Neural cell (in vitro differentiated cells): ENCODE measurements around the gene INTS11. TPM values are rescaled to one million over a fixed set of nuclear protein-coding genes. Genes with fewer than 3 reads are reported as not detected.

Experiments
- H2AFZ ChIP-seq: fragments of 200-600, 300-800 bp; sonication (generic), shearing (Covaris generic); 2 replicates; pipeline ENCODE4 v1.6.0; 2014; ENCODE audit warnings: low read depth, mild to moderate bottlenecking, antibody characterized with exemption, low read length, moderate library complexity
- H3F3A ChIP-seq: fragments of 200-600 bp; shearing (Covaris generic); 2 replicates; pipeline ENCODE4 v1.6.1; 2016; ENCODE audit warnings: mild to moderate bottlenecking, moderate library complexity, mixed read lengths, antibody characterized with exemption, low read length; ENCODE audit not compliant: insufficient read depth, poor library complexity, severe bottlenecking
- H3K27ac ChIP-seq: fragments of 200-600, 300-800 bp; sonication (generic), shearing (Covaris generic); 2 replicates; pipeline ENCODE4 v1.5.1; 2014; ENCODE audit warnings: mild to moderate bottlenecking, low read length, moderate library complexity
- H3K27me3 ChIP-seq: fragments of 300-800, 200-600 bp; sonication (generic), shearing (Covaris generic); 2 replicates; pipeline ENCODE4 v1.6.0; 2014; ENCODE audit warnings: mild to moderate bottlenecking, low read depth, low read length, moderate library complexity; ENCODE audit not compliant: insufficient read depth
- H3K36me3 ChIP-seq: fragments of 300-800, 200-600 bp; sonication (generic), shearing (Covaris generic); 2 replicates; pipeline ENCODE4 v1.5.1; 2014; ENCODE audit warnings: mild to moderate bottlenecking, antibody characterized with exemption, low read length, moderate library complexity; ENCODE audit not compliant: insufficient read depth
- H3K4me2 ChIP-seq: fragments of 300-800, 200-600 bp; sonication (generic), shearing (Covaris generic); 2 replicates; pipeline ENCODE4 v1.6.0; 2014; ENCODE audit warnings: mild to moderate bottlenecking, low read length
- H3K4me3 ChIP-seq: fragments of 300-800, 200-600 bp; sonication (generic), shearing (Covaris generic); 2 replicates; pipeline ENCODE4 v1.5.1; 2014; ENCODE audit warnings: mild to moderate bottlenecking, low read length, moderate library complexity
- H3K79me2 ChIP-seq: fragments of 200-600 bp; shearing (Covaris generic); replicated peaks from 2 replicates; pipeline ENCODE4 v1.6.0; 2014; ENCODE audit warnings: mild to moderate bottlenecking, low read length, moderate library complexity; ENCODE audit not compliant: insufficient read depth
- H3K9ac ChIP-seq: fragments of 300-800, 200-600 bp; sonication (generic), shearing (Covaris generic); 2 replicates; pipeline ENCODE4 v1.6.1; 2016; ENCODE audit warnings: mild to moderate bottlenecking, low read length, mixed read lengths
- H3K9me2 ChIP-seq: fragments of 200-600 bp; shearing (Covaris generic); 2 replicates; pipeline ENCODE4 v1.6.1; 2016; ENCODE audit warnings: mild to moderate bottlenecking, low read length, mixed read lengths; ENCODE audit not compliant: insufficient read depth
- H3K9me3 ChIP-seq: fragments of 200-600, 300-800 bp; sonication (generic), shearing (Covaris generic); 2 replicates; pipeline ENCODE4 v1.6.1; 2016; ENCODE audit warnings: mild to moderate bottlenecking, mixed run types, low read length, moderate library complexity, mixed read lengths
- H4K20me1 ChIP-seq: fragments of 200-600 bp; shearing (Covaris generic); 2 replicates; pipeline ENCODE4 v1.6.1; 2016; ENCODE audit warnings: mild to moderate bottlenecking, mixed run types; ENCODE audit not compliant: insufficient read depth
- CTCF ChIP-seq: fragments of 450-650 bp; IDR thresholded peaks from 2 replicates; pipeline ENCODE4 v1.5.1; 2014; ENCODE audit warnings: antibody characterized with exemption, mild to moderate bottlenecking, moderate library complexity; ENCODE audit not compliant: poor library complexity, severe bottlenecking
- EP300 ChIP-seq: fragments of 450-650 bp; conservative IDR thresholded peaks from 2 replicates; pipeline ENCODE4 v1.6.1; 2014; ENCODE audit warnings: antibody characterized with exemption, mild to moderate bottlenecking, moderate library complexity; ENCODE audit not compliant: poor library complexity, severe bottlenecking
- EZH2 ChIP-seq: fragments of 200-600, 300-800 bp; shearing (Covaris generic), sonication (generic); IDR thresholded peaks from 2 replicates; pipeline ENCODE4 v1.6.1; 2014; ENCODE audit warnings: antibody characterized with exemption, low read length, borderline replicate concordance, mild to moderate bottlenecking; ENCODE audit not compliant: insufficient read depth, poor library complexity, severe bottlenecking
- MXI1 ChIP-seq: fragments of 450-650 bp; conservative IDR thresholded peaks from 2 replicates; pipeline ENCODE4 v1.6.1; 2014; ENCODE audit warnings: antibody characterized with exemption, mild to moderate bottlenecking; ENCODE audit not compliant: poor library complexity, severe bottlenecking
- POLR2AphosphoS5 ChIP-seq: IDR thresholded peaks from 2 replicates; pipeline ENCODE4 v1.6.1; 2012
- RAD21 ChIP-seq: fragments of 450-650 bp; conservative IDR thresholded peaks from 2 replicates; pipeline ENCODE4 v1.6.1; 2014; ENCODE audit warnings: antibody characterized with exemption, mild to moderate bottlenecking, moderate library complexity
- REST ChIP-seq: IDR thresholded peaks from 2 replicates; pipeline ENCODE4 v1.6.1; 2012; ENCODE audit warnings: borderline replicate concordance
- SMC3 ChIP-seq: fragments of 450-650 bp; conservative IDR thresholded peaks from 2 replicates; pipeline ENCODE4 v1.6.1; 2014; ENCODE audit warnings: antibody characterized with exemption, mild to moderate bottlenecking, moderate library complexity; ENCODE audit not compliant: poor library complexity
- TAF1 ChIP-seq: IDR thresholded peaks from 2 replicates; pipeline ENCODE4 v1.6.1; 2012; ENCODE audit warnings: low read depth
- polyA plus RNA-seq: library from polyadenylated mRNA; depleted of rRNA; stranded (reverse); fragments of >200 nt; gene quantifications from 2 replicates; pipeline ENCODE4 v1.2.3, GENCODE V29; 2014

INTS11 gene
- polyA plus RNA-seq, 1 donor from 2014 or later, result 131 TPM

GRCh38 chr1:1302951-1303509, 21.4 kb downstream of the INTS11 start:
- Histone ChIP-seq H3K9me3 (no peaks in the 10 kb centered on the region), H3K36me3 (no peaks in the 10 kb centered on the region), H3K27me3 (no peaks in the 10 kb centered on the region), H3K79me2 (peaks cover 36% of the 10 kb centered on the region), H3K9me2 (no peaks in the 10 kb centered on the region), H4K20me1 (peaks cover 2% of the 10 kb centered on the region), H3K27ac (no peak overlapping the region), H3K4me3 (no peak overlapping the region), H3F3A (no peaks in the 10 kb centered on the region), H2AFZ (no peak overlapping the region), H3K9ac (no peak overlapping the region), H3K4me2 (no peak overlapping the region)
- TF ChIP-seq EZH2, result no peak
- no peak for TF ChIP-seq TAF1
- no peak for TF ChIP-seq CTCF
- TF ChIP-seq SMC3, result no peak
- no peak for TF ChIP-seq MXI1
- TF ChIP-seq REST, result no peak
- TF ChIP-seq POLR2AphosphoS5, result no peak
- no peak for TF ChIP-seq RAD21
- TF ChIP-seq EP300, result no peak

GRCh38 chr1:1302006-1302430, 22.4 kb downstream of the INTS11 start:
- Histone ChIP-seq H2AFZ (no peak overlapping the region), H3K9ac (no peak overlapping the region), H3K4me2 (no peak overlapping the region), H3K9me2 (no peaks in the 10 kb centered on the region), H3K27ac (no peak overlapping the region), H4K20me1 (peaks cover 2% of the 10 kb centered on the region), H3K79me2 (peaks cover 31% of the 10 kb centered on the region), H3K36me3 (no peaks in the 10 kb centered on the region), H3F3A (no peaks in the 10 kb centered on the region), H3K9me3 (no peaks in the 10 kb centered on the region), H3K4me3 (no peak overlapping the region), H3K27me3 (no peaks in the 10 kb centered on the region)
- TF ChIP-seq MXI1 (no peak), POLR2AphosphoS5 (no peak), EP300 (no peak), CTCF (no peak), EZH2 (no peak), RAD21 (no peak), REST (no peak), TAF1 (no peak), SMC3 (no peak)
